Neural cell (in vitro differentiated cells): ENCODE measurements around the gene RAD51B.

Experiments used
- CTCF ChIP-seq: fragments of 450-650 bp; IDR thresholded peaks from 2 replicates; pipeline ENCODE4 v1.5.1; 2014; ENCODE audit warnings: antibody characterized with exemption, mild to moderate bottlenecking, moderate library complexity; ENCODE audit not compliant: poor library complexity, severe bottlenecking
- EZH2 ChIP-seq: fragments of 200-600, 300-800 bp; shearing (Covaris generic), sonication (generic); IDR thresholded peaks from 2 replicates; pipeline ENCODE4 v1.6.1; 2014; ENCODE audit warnings: antibody characterized with exemption, low read length, borderline replicate concordance, mild to moderate bottlenecking; ENCODE audit not compliant: insufficient read depth, poor library complexity, severe bottlenecking
- MXI1 ChIP-seq: fragments of 450-650 bp; conservative IDR thresholded peaks from 2 replicates; pipeline ENCODE4 v1.6.1; 2014; ENCODE audit warnings: antibody characterized with exemption, mild to moderate bottlenecking; ENCODE audit not compliant: poor library complexity, severe bottlenecking

GRCh38 chr14:68246074-68246785, 426.7 kb downstream of the RAD51B start:
- TF ChIP-seq EZH2 (no peak), MXI1 (no peak), CTCF (no peak)
